NCI-H1694 treated with DMSO at 0.1 percent for 48 hours (cell line): ENCODE results near the gene KIAA1958.
A peak's percentile ranks its signal among the peaks of the same experiment; 100 is the strongest.
"Not testable (repeated sequence)": the region's sequence is repeated elsewhere in the genome, so short reads cannot be mapped to it uniquely, and the experiment has no call there.

Experiments used
- DNase-seq: peaks from one replicate; lab custom pipeline; 2025; lab: John Stamatoyannopoulos, UW

Gene KIAA1958

GRCh38 chr9:112664531-112664930 lies 177.9 kb downstream of the KIAA1958 start:
- DNase-seq = no peak

GRCh38 chr9:112665347-112665746 lies 178.7 kb downstream of the KIAA1958 start:
- DNase-seq = no peak

- DNase-seq = no peak
These were observed 182.7 kb downstream of the KIAA1958 start for GRCh38 chr9:112669326-112669725.

- DNase-seq = no peak
These were observed 184.5 kb downstream of the KIAA1958 start for GRCh38 chr9:112670991-112671625.

GRCh38 chr9:112673221-112673620 lies 186.6 kb downstream of the KIAA1958 start:
- not testable (repeated sequence) for DNase-seq

- DNase-seq = no peak
These were observed 190.4 kb downstream of the KIAA1958 start for GRCh38 chr9:112677040-112677439.

- DNase-seq = no peak
These were observed 194.2 kb downstream of the KIAA1958 start for GRCh38 chr9:112680731-112681402.

- no peak for DNase-seq
These were observed 202.6 kb downstream of the KIAA1958 start for GRCh38 chr9:112689161-112689740.

GRCh38 chr9:112694706-112695555 lies 208.3 kb downstream of the KIAA1958 start:
- no peak for DNase-seq

GRCh38 chr9:112696461-112696860 lies 209.8 kb downstream of the KIAA1958 start:
- DNase-seq = no peak

- no peak for DNase-seq
These were observed 212.6 kb downstream of the KIAA1958 start for GRCh38 chr9:112699230-112699629.

GRCh38 chr9:112700085-112700484 lies 213.5 kb downstream of the KIAA1958 start:
- DNase-seq = no peak

- no peak for DNase-seq
These were observed 216.7 kb downstream of the KIAA1958 start for GRCh38 chr9:112703304-112703703.

GRCh38 chr9:112705768-112706427 lies 219.3 kb downstream of the KIAA1958 start:
- peak; percentile 11 for DNase-seq

- no peak for DNase-seq
These were observed 224.5 kb downstream of the KIAA1958 start for GRCh38 chr9:112711050-112711689.

GRCh38 chr9:112712678-112713077 lies 226.1 kb downstream of the KIAA1958 start:
- DNase-seq = no peak

GRCh38 chr9:112717661-112718331 lies 231.2 kb downstream of the KIAA1958 start, which contains the start of gene INIP:
TSS of gene INIP (minus strand) at chr9:112718117. CDS start at chr9:112716485, 1,632 bp downstream.
- DNase-seq = peak; percentile 87
